HepG2 (cell line): Measurements from ENCODE around the gene PLEKHG7. TPM values are rescaled to one million over a fixed set of nuclear protein-coding genes. Genes with fewer than 3 reads are reported as not detected.

ENCODE experiments used
- ATAC-seq: fragments of 200-7000 bp; cut with Tn5 transposase; 3 replicates; pipeline ENCODE4 v1.9.1; 2020; ENCODE audit warnings: mild to moderate bottlenecking, moderate library complexity
- BruUV-seq: library from RNA; stranded (reverse); fragments of 400-500 nt; replicated peaks from 2 replicates; lab custom pipeline; 2021; lab: Mats Ljungman, UMichigan
- CTCF ChIA-PET: fragments of 300-600 bp; formaldehyde crosslinking; extraction: SDS; loops from one replicate; lab custom pipeline; 2021; ENCODE audit warnings: low total read pairs, inconsistent platforms, low intra/inter-chr PET ratio; lab: Yijun Ruan, JAX
- POLR2A ChIA-PET: fragments of 350-600 bp; sonication (Branson Sonifier 250); formaldehyde crosslinking; loops from one replicate; lab custom pipeline; 2020; ENCODE audit warnings: antibody characterized with exemption, inconsistent platforms; lab: Yijun Ruan, JAX
- DNase-seq: peaks from one replicate; pipeline ENCODE4 v3.0.0-alpha.2; 2015; ENCODE audit warnings: low spot score
- FAIRE-seq: peaks from 3 replicates; lab custom pipeline; 2011; peaks lifted over from hg19 to GRCh38; lab: Jason Lieb, UNC
- H2AFZ ChIP-seq: one replicate; pipeline ENCODE4 v1.6.1; 2011; ENCODE audit warnings: low read length, inconsistent platforms
- H3K27ac ChIP-seq: fragments of 300-600 bp; 3 replicates; pipeline ENCODE4 v1.8.0; 2011; ENCODE audit warnings: mixed run types, mild to moderate bottlenecking, mixed read lengths, low read length, inconsistent platforms; ENCODE audit not compliant: insufficient read depth; ENCODE audit errors: extremely low read length
- H3K27me3 ChIP-seq, 2 experiments: fragments of 200-600 bp in 1 of 2; 2 replicates in 1 of 2; 3 replicates in 1 of 2; pipeline versions ENCODE4 v1.6.0 to v1.8.0; 2011; ENCODE audit warnings: low read length in 2 of 2, mild to moderate bottlenecking in 2 of 2, moderate library complexity in 2 of 2, inconsistent platforms in 1 of 2; ENCODE audit not compliant: insufficient read depth in 2 of 2, control insufficient read depth in 1 of 2
- H3K36me3 ChIP-seq, 2 experiments: fragments of 200-600 bp in 1 of 2; replicated peaks in 1 of 2; 2 replicates in 1 of 2; 3 replicates in 1 of 2; pipeline versions ENCODE4 v1.5.1 to v1.8.0; 2011; ENCODE audit warnings: low read length in 2 of 2, inconsistent platforms in 1 of 2; ENCODE audit not compliant: insufficient read depth in 2 of 2, control insufficient read depth in 1 of 2
- H3K4me1 ChIP-seq: 2 replicates; pipeline ENCODE4 v1.5.1; 2012; ENCODE audit warnings: low read length, inconsistent platforms; ENCODE audit not compliant: insufficient read depth
- H3K4me2 ChIP-seq: 2 replicates; pipeline ENCODE4 v1.6.0; 2011; ENCODE audit warnings: low read depth, low read length, inconsistent platforms
- H3K4me3 ChIP-seq, 3 experiments: fragments of 200-600 bp in 1 of 3; sonication (generic), shearing (Covaris generic) in 1 of 3; replicated peaks in 1 of 3; 2 replicates each; pipeline ENCODE4 v1.5.1; 2011 to 2016; ENCODE audit warnings: low read length in 3 of 3, inconsistent platforms in 2 of 3, low read depth in 2 of 3, mild to moderate bottlenecking in 2 of 3, control low read depth in 1 of 3, mixed read lengths in 1 of 3; ENCODE audit not compliant: insufficient read depth in 1 of 3
- H3K79me2 ChIP-seq: one replicate; pipeline ENCODE4 v1.6.1; 2011; ENCODE audit warnings: low read length, inconsistent platforms; ENCODE audit not compliant: insufficient read depth
- H3K9ac ChIP-seq: 2 replicates; pipeline ENCODE4 v1.6.0; 2011; ENCODE audit warnings: mild to moderate bottlenecking, low read depth, low read length, inconsistent platforms; ENCODE audit not compliant: insufficient read depth
- H3K9me3 ChIP-seq: 2 replicates; pipeline ENCODE4 v1.5.1; 2012; ENCODE audit warnings: mild to moderate bottlenecking, low read length
- H4K20me1 ChIP-seq: 2 replicates; pipeline ENCODE4 v1.6.0; 2011; ENCODE audit warnings: inconsistent platforms, mild to moderate bottlenecking, low read length, moderate library complexity; ENCODE audit not compliant: insufficient read depth
- ATF1 ChIP-seq: IDR thresholded peaks from 2 replicates; pipeline ENCODE4 v1.6.1; 2016; ENCODE audit warnings: mild to moderate bottlenecking, control low read depth
- CEBPZ ChIP-seq: IDR thresholded peaks from 2 replicates; pipeline ENCODE4 v1.6.1; 2012; ENCODE audit warnings: low read length, improper control_type of control experiment
- CENPX ChIP-seq: sonication (generic); formaldehyde crosslinking; IDR thresholded peaks from 2 replicates; pipeline ENCODE4 v1.9.0; 2021; ENCODE audit warnings: mild to moderate bottlenecking, missing genetic modification reagents, moderate library complexity
- EP300 ChIP-seq, 3 experiments: sonication (generic) in 1 of 3; formaldehyde crosslinking in 1 of 3; IDR thresholded peaks; 2 replicates each; pipeline versions ENCODE4 v1.5.1 to v1.6.1; 2011 to 2020; ENCODE audit warnings: low read depth in 2 of 3, low read length in 2 of 3, borderline replicate concordance in 1 of 3, improper control_type of control experiment in 1 of 3, mild to moderate bottlenecking in 1 of 3, missing genetic modification reagents in 1 of 3, moderate library complexity in 1 of 3
- ERF ChIP-seq: IDR thresholded peaks from 2 replicates; pipeline ENCODE4 v1.6.1; 2018; ENCODE audit warnings: missing biosample characterization, missing genetic modification reagents
- HOXA3 ChIP-seq: sonication (generic); formaldehyde crosslinking; IDR thresholded peaks from 2 replicates; pipeline ENCODE4 v1.5.0; 2020; ENCODE audit warnings: missing genetic modification reagents
- MAF1 ChIP-seq: sonication (generic); formaldehyde crosslinking; IDR thresholded peaks from 2 replicates; pipeline ENCODE4 v1.5.0; 2020; ENCODE audit warnings: missing genetic modification reagents, borderline replicate concordance
- MXD4 ChIP-seq: IDR thresholded peaks from 2 replicates; pipeline ENCODE4 v1.6.1; 2016; ENCODE audit warnings: mild to moderate bottlenecking, missing biosample characterization, missing genetic modification reagents
- PHF20 ChIP-seq: sonication (generic); formaldehyde crosslinking; IDR thresholded peaks from 2 replicates; pipeline ENCODE4 v1.5.0; 2020; ENCODE audit warnings: mild to moderate bottlenecking, missing genetic modification reagents
- POLR2A ChIP-seq, 2 experiments: IDR thresholded peaks; 2 replicates each; pipeline ENCODE4 v1.6.1; 2011; ENCODE audit warnings: low read depth in 2 of 2, low read length in 2 of 2, mild to moderate bottlenecking in 1 of 2, moderate library complexity in 1 of 2; ENCODE audit not compliant: insufficient read depth in 1 of 2
- RARG ChIP-seq: sonication (generic); formaldehyde crosslinking; IDR thresholded peaks from 2 replicates; pipeline ENCODE4 v1.4.0; 2020; ENCODE audit warnings: low read depth, mild to moderate bottlenecking, missing genetic modification reagents
- SPEN ChIP-seq: sonication (generic); formaldehyde crosslinking; IDR thresholded peaks from 2 replicates; pipeline ENCODE4 v1.5.1; 2020; ENCODE audit warnings: low read depth, mild to moderate bottlenecking, missing genetic modification reagents
- ZBTB14 ChIP-seq: sonication (generic); formaldehyde crosslinking; IDR thresholded peaks from 2 replicates; pipeline ENCODE4 v1.4.0; 2020; ENCODE audit warnings: missing genetic modification reagents
- ZBTB33 ChIP-seq: sonication (generic); formaldehyde crosslinking; IDR thresholded peaks from 2 replicates; pipeline ENCODE4 v1.4.0; 2020; ENCODE audit warnings: missing genetic modification reagents
- ZFAT ChIP-seq: sonication (generic); formaldehyde crosslinking; conservative IDR thresholded peaks from 2 replicates; pipeline ENCODE4 v1.8.1; 2023; ENCODE audit warnings: missing genetic modification reagents, inconsistent platforms
- ZNF530 ChIP-seq: sonication (generic); formaldehyde crosslinking; IDR thresholded peaks from 2 replicates; pipeline ENCODE4 v1.5.0; 2020; ENCODE audit warnings: low read depth, mild to moderate bottlenecking, missing genetic modification reagents
- ZNF552 ChIP-seq: sonication (generic); formaldehyde crosslinking; IDR thresholded peaks from 2 replicates; pipeline ENCODE4 v1.9.0; 2022; ENCODE audit warnings: missing genetic modification reagents, mild to moderate bottlenecking, borderline replicate concordance
- ZNF724P ChIP-seq: sonication (generic); formaldehyde crosslinking; IDR thresholded peaks from 2 replicates; pipeline ENCODE4 v1.8.0; 2022; ENCODE audit warnings: missing genetic modification reagents, borderline replicate concordance
- ZNF777 ChIP-seq: sonication (generic); formaldehyde crosslinking; IDR thresholded peaks from 2 replicates; pipeline ENCODE4 v1.4.0; 2020; ENCODE audit warnings: missing genetic modification reagents
- WGBS: methylation state at CpG from one replicate; pipeline ENCODE4 v1.1.6; 2017; ENCODE audit warnings: low lambda C conversion rate; 5-methylcytosine and 5-hydroxymethylcytosine counted together
- in situ Hi-C: cut with HindIII; loops from 2 replicates; pipeline ENCODE4 v1.10.0; 2017; ENCODE audit warnings: low pct_unique_long_range_greater_than_20kb; ENCODE audit not compliant: extremely low pct_ligation_motif_present
- intact Hi-C: fragments of 100-400 bp; cut with micrococcal nuclease; formaldehyde crosslinking; loops from one replicate; pipeline ENCODE4 v1.10.0; 2022; ENCODE audit not compliant: unreplicated experiment
- polyA plus RNA-seq, 8 experiments: library from polyadenylated mRNA; depleted of rRNA in 3 of 8; stranded (reverse) in 7 of 8; unstranded in 1 of 8; fragments of >200 nt; fragmentation: Illumina TruSeq in 4 of 8; extraction: Trizol in 4 of 8; gene quantifications; 2 replicates each; pipeline versions ENCODE4 v1.2.1 to v1.2.3, GENCODE V29; 2011 to 2016; ENCODE audit warnings: low read depth in 4 of 8, missing spikeins in 1 of 8, mixed read lengths in 1 of 8; ENCODE audit not compliant: insufficient read depth in 1 of 8
- total RNA-seq, 5 experiments: library from RNA; depleted of rRNA; stranded (reverse); fragments of >200 nt; fragmentation: Illumina TruSeq; extraction: Trizol; gene quantifications; 2 replicates each; pipeline ENCODE4 v1.2.3, GENCODE V29; 2016; ENCODE audit warnings: low read depth in 1 of 5

PLEKHG7 gene
- total and polyA plus RNA-seq, 2 of the 13 experiments (the other 11 are each of a cell fraction or from before 2014, with no cell fraction given): not detected

- H3K27me3 ChIP-seq: no peaks in the 10 kb centered on the region
- H3K27ac ChIP-seq: no peak overlapping the region
- no peak for FAIRE-seq
- no peaks in the 10 kb centered on the region for H3K4me1 ChIP-seq
- H2AFZ ChIP-seq: no peak overlapping the region
- H3K9ac ChIP-seq: no peak overlapping the region
- POLR2A ChIA-PET: no interaction called here
- no peak for DNase-seq
- no peaks in the 10 kb centered on the region for H3K79me2 ChIP-seq
- ATAC-seq: no peak
- in situ Hi-C loops: no loop called here
- 0% methylated on average over 2 of the region's 3 CpGs for WGBS
- TF ChIP-seq CENPX (no peak), ZNF552 (no peak), ERF (no peak), ZBTB14 (CRISPR knock-in tag) (no peak), ZBTB33 (no peak), EP300 (IDR thresholded peaks at IDR 0.05; ENCODE audit: low read depth in 2 of 2, low read length in 2 of 2) (no peak), EP300 (CRISPR knock-in tag; IDR thresholded peaks at IDR 0.05; ENCODE audit: borderline replicate concordance) (no peak), MXD4 (CRISPR knock-in tag) (no peak), MAF1 (CRISPR knock-in tag) (no peak), ATF1 (no peak), SPEN (CRISPR knock-in tag) (no peak), ZFAT (CRISPR knock-in tag) (no peak), ZNF777 (CRISPR knock-in tag) (no peak), ZNF724P (CRISPR knock-in tag) (no peak), HOXA3 (CRISPR knock-in tag) (no peak), POLR2A (IDR thresholded peaks at IDR 0.05; ENCODE audit: insufficient read depth in 1 of 2, low read depth in 2 of 2, low read length in 2 of 2) (no peak), RARG (CRISPR knock-in tag) (no peak), PHF20 (CRISPR knock-in tag) (no peak), ZNF530 (no peak), CEBPZ (no peak)
- H3K9me3 ChIP-seq: no peaks in the 10 kb centered on the region
- CTCF ChIA-PET: no interaction called here
- no peak overlapping the region for H3K4me2 ChIP-seq
- no peaks in the 10 kb centered on the region for H4K20me1 ChIP-seq
- BruUV-seq: no TSS peak
- intact Hi-C loops: no loop called here
- H3K4me3 ChIP-seq: no peak overlapping the region
- no peaks in the 10 kb centered on the region for H3K36me3 ChIP-seq
Observed at GRCh38 chr12:92674500-92674899, 28.3 kb upstream of the PLEKHG7 start.
